ENCODE data around the gene HOXB4. TPM values are rescaled to one million over a fixed set of nuclear protein-coding genes. Genes with fewer than 3 reads are reported as not detected.

HOXB4 gene
- total RNA-seq, 1 donor from 2014 or later: 39.2 TPM

DNA sequence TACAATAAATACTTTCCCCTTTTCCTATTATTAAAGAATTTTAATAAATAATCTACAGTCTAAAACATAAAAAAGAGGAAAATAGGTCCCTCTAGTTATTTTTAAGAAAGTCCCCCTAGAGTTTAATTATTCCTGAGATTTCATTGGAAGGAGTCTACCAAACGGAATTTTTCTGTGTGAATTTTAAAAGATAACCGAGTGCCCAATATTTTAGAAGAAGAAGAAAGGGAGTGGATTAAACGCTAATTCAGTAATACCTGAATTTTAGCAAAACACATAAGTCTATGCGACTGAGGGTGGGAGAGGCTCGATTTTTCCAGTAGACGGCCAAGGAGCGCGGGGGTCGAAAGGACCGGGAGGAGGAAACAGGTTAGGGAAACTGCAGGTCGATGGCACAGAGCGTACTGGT, 35.4 kb downstream of the HOXB4 start:
- DNase-seq (ENCODE audit: low spot score in 2 of 2, unreplicated experiment in 2 of 2): no peak
- H3K4me1 Mint-ChIP-seq: peaks cover 64% of the 10 kb centered on the region
- TF ChIP-seq CTCF (IDR thresholded peaks at IDR 0.05; ENCODE audit: unreplicated experiment): no peak
- no peaks in the 10 kb centered on the region for H3K9me3 Mint-ChIP-seq
- peak overlapping the region; percentile 89 for H3K4me3 Mint-ChIP-seq
- peaks cover 13% of the 10 kb centered on the region for H3K36me3 Mint-ChIP-seq
- peak overlapping the region; percentile 98 for H3K27ac Mint-ChIP-seq
- H3K27me3 Mint-ChIP-seq (ENCODE audit: low read depth): no peaks in the 10 kb centered on the region

DNA sequence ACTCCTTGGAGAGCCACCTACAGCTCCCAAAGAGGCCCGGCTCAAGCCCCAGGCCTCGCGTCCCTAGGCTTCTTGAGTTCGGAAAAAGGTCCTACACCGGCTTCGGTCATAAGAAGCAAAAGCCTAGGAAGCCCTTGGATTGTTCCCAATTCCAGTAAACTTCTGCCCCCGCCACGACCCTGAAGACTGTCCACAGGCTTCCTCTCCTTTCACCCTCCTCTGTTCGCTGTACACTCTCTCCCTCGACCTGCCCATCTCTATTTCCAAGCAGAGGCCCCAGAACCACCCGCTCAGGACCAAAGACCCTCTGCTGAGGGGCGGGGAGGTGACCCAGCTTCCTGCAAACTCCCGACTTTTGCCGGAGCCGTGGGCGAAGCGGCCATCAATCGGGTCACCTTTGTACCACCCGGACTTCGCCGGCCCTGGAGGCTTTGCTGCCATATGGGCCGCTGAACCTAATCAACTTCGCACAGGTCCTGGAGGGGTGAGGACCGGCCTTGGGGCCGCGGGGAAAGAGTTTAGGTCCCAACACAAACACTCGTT, 36.0 kb downstream of the HOXB4 start:
- DNase-seq (ENCODE audit: low spot score in 2 of 2, unreplicated experiment in 2 of 2): no peak
- Mint-ChIP-seq H3K9me3 (no peaks in the 10 kb centered on the region), H3K27ac (peak overlapping the region; percentile 99), H3K27me3 (ENCODE audit: low read depth) (no peaks in the 10 kb centered on the region), H3K4me1 (peaks cover 64% of the 10 kb centered on the region), H3K36me3 (peaks cover 16% of the 10 kb centered on the region), H3K4me3 (peak overlapping the region; percentile 89)
- TF ChIP-seq CTCF (IDR thresholded peaks at IDR 0.05; ENCODE audit: unreplicated experiment): no peak

DNA sequence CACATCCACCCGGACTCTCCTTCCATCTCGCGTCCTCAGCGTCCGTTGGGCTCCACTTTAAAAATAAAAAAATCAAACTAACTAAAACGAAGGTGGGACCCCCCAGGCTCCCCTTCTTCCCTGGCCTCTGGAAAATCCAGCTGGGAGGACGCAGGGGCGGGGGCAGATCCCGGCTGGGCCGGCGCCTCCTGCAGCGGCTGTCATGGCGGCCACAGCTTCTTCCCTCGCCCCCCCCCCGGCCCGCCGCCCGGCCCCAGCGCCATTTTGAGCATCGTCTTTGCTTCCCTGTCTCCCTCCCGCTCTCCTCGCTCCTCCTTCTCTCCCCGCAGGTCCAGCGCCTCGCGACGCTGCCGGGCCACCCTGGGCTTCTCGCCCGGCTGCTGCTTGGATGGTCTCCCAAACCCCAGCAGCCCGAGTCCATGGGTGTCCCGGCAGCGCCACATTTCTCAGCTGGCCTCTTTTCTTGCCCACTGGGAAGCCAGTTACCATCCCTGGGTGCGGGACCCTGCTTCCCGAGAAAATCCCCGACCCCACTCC, 36.5 kb downstream of the HOXB4 start:
- Mint-ChIP-seq H3K4me3 (peak overlapping the region; percentile 89), H3K36me3 (peaks cover 17% of the 10 kb centered on the region), H3K9me3 (no peaks in the 10 kb centered on the region), H3K27me3 (ENCODE audit: low read depth) (no peaks in the 10 kb centered on the region), H3K27ac (peak overlapping the region; percentile 99), H3K4me1 (peaks cover 61% of the 10 kb centered on the region)
- TF ChIP-seq CTCF (IDR thresholded peaks at IDR 0.05; ENCODE audit: unreplicated experiment): no peak
- peak in 1 of 2 experiments; percentile 65 for DNase-seq (ENCODE audit: low spot score in 2 of 2, unreplicated experiment in 2 of 2)

GRCh38 chr17:48541036-48541576, 37.0 kb downstream of the HOXB4 start:
- peaks cover 17% of the 10 kb centered on the region for H3K36me3 Mint-ChIP-seq
- no peak for DNase-seq (ENCODE audit: low spot score in 2 of 2, unreplicated experiment in 2 of 2)
- H3K27ac Mint-ChIP-seq: peak overlapping the region; percentile 99
- no peaks in the 10 kb centered on the region for H3K27me3 Mint-ChIP-seq (ENCODE audit: low read depth)
- H3K4me1 Mint-ChIP-seq: peaks cover 57% of the 10 kb centered on the region
- TF ChIP-seq CTCF (IDR thresholded peaks at IDR 0.05; ENCODE audit: unreplicated experiment): no peak
- H3K4me3 Mint-ChIP-seq: peak overlapping the region; percentile 89
- no peaks in the 10 kb centered on the region for H3K9me3 Mint-ChIP-seq

GRCh38 chr17:48540213-48540612, 37.9 kb downstream of the HOXB4 start:
- Mint-ChIP-seq H3K4me1 (peaks cover 50% of the 10 kb centered on the region), H3K27ac (peak overlapping the region; percentile 75), H3K9me3 (no peaks in the 10 kb centered on the region), H3K27me3 (ENCODE audit: low read depth) (no peaks in the 10 kb centered on the region), H3K4me3 (peak overlapping the region; percentile 55), H3K36me3 (peaks cover 17% of the 10 kb centered on the region)
- DNase-seq (ENCODE audit: low spot score in 2 of 2, unreplicated experiment in 2 of 2): no peak
- no peak for TF ChIP-seq CTCF (IDR thresholded peaks at IDR 0.05; ENCODE audit: unreplicated experiment)
